ENCODE results near the gene CRY2. TPM values are rescaled to one million over a fixed set of nuclear protein-coding genes. Genes with fewer than 3 reads are reported as not detected.

The CRY2 gene
- total RNA-seq, 1 donor from 2014 or later = 8.5 TPM

GRCh38 chr11:45852018-45852711 is 4.9 kb downstream of the CRY2 start:
- Histone ChIP-seq H3K27me3 (ENCODE audit: control insufficient read depth, insufficient read depth, low read length) (no peaks in the 10 kb centered on the region), H3K36me3 (ENCODE audit: control insufficient read depth, insufficient read depth, low read length) (no peaks in the 10 kb centered on the region), H3K4me3 (ENCODE audit: low read depth, low read length) (no peak overlapping the region)
- TF ChIP-seq CTCF (IDR thresholded peaks at IDR 0.05; ENCODE audit: insufficient read depth, low read length, poor library complexity, severe bottlenecking) = no peak
- DNase-seq (ENCODE audit: low read depth) = no peak

GRCh38 chr11:45852712-45853101 is 5.4 kb downstream of the CRY2 start:
- no peak for TF ChIP-seq CTCF (IDR thresholded peaks at IDR 0.05; ENCODE audit: insufficient read depth, low read length, poor library complexity, severe bottlenecking)

GRCh38 chr11:45853332-45854219 is 6.3 kb downstream of the CRY2 start:
- no peak overlapping the region for H3K4me3 ChIP-seq (ENCODE audit: low read depth, low read length)
- no peak for DNase-seq (ENCODE audit: low read depth)
- H3K27me3 ChIP-seq (ENCODE audit: control insufficient read depth, insufficient read depth, low read length) = no peaks in the 10 kb centered on the region
- no peak for TF ChIP-seq CTCF (IDR thresholded peaks at IDR 0.05; ENCODE audit: insufficient read depth, low read length, poor library complexity, severe bottlenecking)
- H3K36me3 ChIP-seq (ENCODE audit: control insufficient read depth, insufficient read depth, low read length) = no peaks in the 10 kb centered on the region

More at GRCh38 chr11:45852712-45853101, 5.4 kb downstream of the CRY2 start:
- Histone ChIP-seq H3K4me3 (ENCODE audit: low read depth, low read length) (no peak overlapping the region), H3K36me3 (ENCODE audit: control insufficient read depth, insufficient read depth, low read length) (no peaks in the 10 kb centered on the region), H3K27me3 (ENCODE audit: control insufficient read depth, insufficient read depth, low read length) (no peaks in the 10 kb centered on the region)
- no peak for DNase-seq (ENCODE audit: low read depth)

GRCh38 chr11:45855308-45855707 is 8.0 kb downstream of the CRY2 start:
- TF ChIP-seq CTCF (IDR thresholded peaks at IDR 0.05; ENCODE audit: insufficient read depth, low read length, poor library complexity, severe bottlenecking) = no peak
- H3K36me3 ChIP-seq (ENCODE audit: control insufficient read depth, insufficient read depth, low read length) = peaks cover 2% of the 10 kb centered on the region
- no peak for DNase-seq (ENCODE audit: low read depth)
- H3K27me3 ChIP-seq (ENCODE audit: control insufficient read depth, insufficient read depth, low read length) = no peaks in the 10 kb centered on the region
- no peak overlapping the region for H3K4me3 ChIP-seq (ENCODE audit: low read depth, low read length)

GRCh38 chr11:45856044-45856468 is 8.8 kb downstream of the CRY2 start:
- Histone ChIP-seq H3K4me3 (ENCODE audit: low read depth, low read length) (no peak overlapping the region), H3K36me3 (ENCODE audit: control insufficient read depth, insufficient read depth, low read length) (peaks cover 2% of the 10 kb centered on the region), H3K27me3 (ENCODE audit: control insufficient read depth, insufficient read depth, low read length) (no peaks in the 10 kb centered on the region)
- DNase-seq (ENCODE audit: low read depth) = no peak
- no peak for TF ChIP-seq CTCF (IDR thresholded peaks at IDR 0.05; ENCODE audit: insufficient read depth, low read length, poor library complexity, severe bottlenecking)
